ENCODE results near the gene TMEM88.
"Not testable (repeated sequence)": the region's sequence is repeated elsewhere in the genome, so short reads cannot be mapped to it uniquely, and the experiment has no call there.

Gene TMEM88

DNA sequence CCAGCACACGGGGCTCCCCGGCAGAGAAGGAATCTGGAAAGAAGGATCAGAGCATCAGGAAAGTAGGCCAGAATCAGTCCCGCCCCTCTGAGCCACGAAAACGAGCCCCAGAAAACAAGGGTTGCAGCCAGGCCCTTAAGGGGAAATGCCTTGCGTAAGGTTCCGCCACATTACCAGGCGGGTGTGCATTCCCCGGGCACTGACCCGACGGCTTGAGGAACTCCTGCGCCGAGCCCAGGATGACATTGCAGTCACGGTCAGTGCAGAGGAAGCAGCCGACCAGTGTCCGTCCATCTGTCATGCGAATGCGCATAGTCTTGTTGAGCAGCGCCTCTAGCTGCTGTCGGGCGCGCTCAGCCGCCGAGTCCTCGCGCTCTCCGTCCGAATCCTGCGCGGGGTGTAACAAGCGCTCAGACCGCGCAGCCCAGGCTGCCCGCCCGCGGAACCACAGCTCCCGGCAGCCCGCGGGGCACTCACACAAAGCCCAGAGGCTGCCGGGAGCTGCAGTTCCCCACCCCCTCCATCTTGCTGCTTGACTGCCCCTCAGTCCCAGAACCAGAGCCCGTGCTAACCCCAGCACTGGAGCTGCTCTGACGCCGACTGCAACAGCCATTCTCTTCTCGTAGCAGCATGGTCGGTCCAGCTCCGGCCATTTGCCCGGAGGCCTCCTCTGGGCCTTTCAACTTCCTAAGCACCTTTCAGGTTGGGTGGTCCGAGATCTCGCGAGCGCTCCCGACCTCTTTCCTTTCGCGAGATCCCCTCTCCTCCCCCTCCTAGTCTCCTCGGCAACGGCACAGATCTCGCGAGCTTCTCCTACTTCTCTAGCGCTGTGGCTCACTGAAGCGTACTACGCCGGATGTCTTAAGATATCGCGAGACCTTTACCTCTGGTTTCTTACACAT lies 2.2 kb downstream of the TMEM88 start, which contains the start of gene NAA38:
Gene NAA38, minus strand, starts transcription at position 749 of the 902 bp plus-strand sequence. Its CDS starts 96 bp downstream, at position 653.
- DNase-seq: peak; percentile 100

- DNase-seq: peak; percentile 98
Observed at GRCh38 chr17:7857713-7858521, 3.1 kb downstream of the TMEM88 start, which contains the start of gene CYB5D1. Gene CYB5D1 (plus strand): TSS chr17:7858003. CDS start chr17:7858135, 132 bp downstream.

DNA sequence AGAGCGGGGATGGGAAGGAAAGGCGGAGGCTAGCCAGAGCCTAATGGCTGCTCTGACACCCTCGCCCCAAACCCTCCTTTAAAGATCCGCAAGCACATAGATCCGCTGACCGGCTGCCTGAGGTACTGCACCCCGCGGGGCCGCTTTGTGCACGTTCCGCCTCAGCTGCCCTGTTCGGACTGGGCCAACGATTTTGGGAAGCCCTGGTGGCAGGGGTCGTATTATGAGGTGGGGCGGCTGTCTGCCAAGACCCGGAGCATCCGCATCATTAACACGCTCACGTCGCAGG lies 3.6 kb downstream of the TMEM88 start:
- no peak for DNase-seq

- DNase-seq: no peak
Observed at GRCh38 chr17:7859028-7859427, 4.2 kb downstream of the TMEM88 start.

- DNase-seq: no peak
Observed at GRCh38 chr17:7862692-7863437, 8.0 kb downstream of the TMEM88 start.

DNA sequence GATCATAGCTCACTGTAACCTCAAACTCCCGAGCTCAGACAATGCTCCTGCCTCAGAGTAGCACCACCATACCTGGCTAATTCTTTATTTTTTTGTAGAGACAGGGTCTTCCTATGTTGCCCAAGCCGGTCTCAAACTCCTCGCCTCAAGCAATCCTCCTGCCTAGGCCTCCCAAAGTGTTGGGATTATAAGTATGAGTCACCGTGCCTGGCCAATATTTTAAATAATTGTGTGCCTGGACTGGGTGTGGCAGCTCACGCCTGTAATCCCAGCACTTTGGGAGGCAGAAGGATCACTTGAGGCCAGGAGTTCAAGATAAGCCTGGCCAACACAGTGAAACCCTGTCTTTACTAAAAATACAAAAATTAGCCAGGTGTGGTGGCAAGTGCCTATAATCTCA lies 9.5 kb downstream of the TMEM88 start:
- not testable (repeated sequence) for DNase-seq

DNA sequence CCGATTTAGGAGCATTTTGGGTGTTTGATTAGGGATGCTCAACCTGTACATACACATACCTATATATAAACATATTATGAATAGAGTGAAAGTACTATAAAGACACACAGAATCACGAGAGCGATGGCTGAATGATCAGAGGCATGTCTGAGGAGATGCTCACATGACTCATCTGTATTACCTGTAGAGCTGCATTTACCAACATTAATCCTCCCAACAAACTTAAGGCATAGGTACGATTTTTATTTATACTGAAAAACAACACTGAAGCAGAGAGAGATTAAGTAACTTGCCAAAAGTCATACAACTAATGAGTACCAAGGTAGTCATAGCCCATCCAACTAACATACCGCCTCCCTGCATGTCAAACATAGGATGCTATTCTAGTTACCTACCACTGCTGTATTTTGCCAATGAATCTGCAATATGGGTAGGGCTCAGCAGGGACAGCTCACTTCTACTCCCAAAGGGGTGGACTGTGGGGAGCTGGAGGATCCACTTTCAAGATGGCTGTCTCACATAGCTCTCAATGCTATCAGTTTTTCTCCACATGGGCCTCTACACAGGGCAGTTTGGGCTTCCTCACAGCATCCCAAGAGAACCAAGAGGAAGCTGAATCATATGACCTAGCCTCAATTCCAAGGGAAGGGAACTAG lies 10.3 kb downstream of the TMEM88 start:
- DNase-seq: no peak

DNA sequence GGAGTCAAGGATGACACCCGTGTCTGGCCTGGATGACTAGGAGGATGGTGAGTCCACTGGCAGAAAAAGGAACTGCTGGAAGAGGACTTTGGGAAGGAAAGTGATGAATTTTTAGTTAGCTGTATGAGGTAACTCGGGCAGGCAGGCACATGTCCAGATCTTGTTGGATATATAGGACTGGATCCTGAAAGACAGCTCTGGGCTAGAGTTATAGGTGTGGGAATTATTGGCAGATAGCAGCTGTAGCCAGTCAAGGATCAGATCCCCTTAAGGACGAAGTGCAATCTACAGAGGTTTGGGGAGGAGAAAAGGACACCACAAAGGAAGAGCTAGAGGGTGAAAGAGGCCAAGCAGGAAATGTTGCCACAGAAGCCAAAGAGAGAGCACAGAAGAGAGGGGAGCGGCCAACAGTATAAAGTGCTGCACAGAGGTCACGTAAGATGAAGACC lies 13.0 kb downstream of the TMEM88 start:
- no peak for DNase-seq

- DNase-seq: no peak
Observed at GRCh38 chr17:7873051-7873450, 18.2 kb downstream of the TMEM88 start.

DNA sequence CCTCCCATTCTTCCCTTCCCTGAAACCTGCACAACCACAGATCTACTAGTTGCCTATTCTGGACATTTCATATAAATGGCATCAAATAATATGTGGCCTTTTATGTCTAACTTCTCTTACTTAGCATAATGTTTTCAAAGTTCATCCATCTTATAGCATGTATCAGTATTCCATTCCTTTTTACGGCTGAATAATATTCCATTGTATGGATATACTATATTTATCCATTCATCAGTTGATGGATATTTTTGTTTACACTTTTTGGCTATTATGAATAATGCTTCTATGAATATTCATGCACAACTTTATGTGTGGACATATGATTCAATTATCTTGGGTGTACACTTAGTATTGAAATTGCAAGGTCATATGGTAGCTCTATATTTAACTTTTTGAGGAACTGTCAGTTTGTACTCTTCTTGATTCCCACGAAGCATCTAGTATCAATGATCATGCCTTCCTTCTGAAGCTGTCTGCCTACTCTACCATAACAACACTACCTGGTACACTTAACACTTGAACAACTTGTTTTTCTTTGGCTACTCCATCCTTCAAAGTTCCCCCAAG lies 21.0 kb downstream of the TMEM88 start:
- no peak for DNase-seq

DNA sequence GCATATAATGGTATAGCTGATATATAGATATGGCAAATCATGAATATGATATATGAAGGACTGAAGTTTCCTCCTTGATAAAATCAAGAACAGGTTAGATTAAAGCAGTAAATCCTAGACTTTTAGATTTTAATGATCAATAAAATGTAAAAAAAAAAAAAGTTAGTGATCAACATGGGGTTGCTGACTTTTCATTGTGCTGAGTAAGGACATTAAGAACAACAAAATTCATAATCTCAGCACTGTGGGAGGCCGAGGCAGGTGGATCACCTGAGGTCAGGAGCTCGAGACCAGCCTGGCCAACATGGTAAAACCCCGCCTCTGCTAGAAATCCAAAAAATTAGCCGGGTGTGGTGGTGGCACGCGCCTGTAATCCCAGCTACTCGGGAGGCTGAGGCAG lies 23.4 kb downstream of the TMEM88 start:
- DNase-seq: no peak

- no peak for DNase-seq
Observed at GRCh38 chr17:7880076-7880868, 25.4 kb downstream of the TMEM88 start.

DNA sequence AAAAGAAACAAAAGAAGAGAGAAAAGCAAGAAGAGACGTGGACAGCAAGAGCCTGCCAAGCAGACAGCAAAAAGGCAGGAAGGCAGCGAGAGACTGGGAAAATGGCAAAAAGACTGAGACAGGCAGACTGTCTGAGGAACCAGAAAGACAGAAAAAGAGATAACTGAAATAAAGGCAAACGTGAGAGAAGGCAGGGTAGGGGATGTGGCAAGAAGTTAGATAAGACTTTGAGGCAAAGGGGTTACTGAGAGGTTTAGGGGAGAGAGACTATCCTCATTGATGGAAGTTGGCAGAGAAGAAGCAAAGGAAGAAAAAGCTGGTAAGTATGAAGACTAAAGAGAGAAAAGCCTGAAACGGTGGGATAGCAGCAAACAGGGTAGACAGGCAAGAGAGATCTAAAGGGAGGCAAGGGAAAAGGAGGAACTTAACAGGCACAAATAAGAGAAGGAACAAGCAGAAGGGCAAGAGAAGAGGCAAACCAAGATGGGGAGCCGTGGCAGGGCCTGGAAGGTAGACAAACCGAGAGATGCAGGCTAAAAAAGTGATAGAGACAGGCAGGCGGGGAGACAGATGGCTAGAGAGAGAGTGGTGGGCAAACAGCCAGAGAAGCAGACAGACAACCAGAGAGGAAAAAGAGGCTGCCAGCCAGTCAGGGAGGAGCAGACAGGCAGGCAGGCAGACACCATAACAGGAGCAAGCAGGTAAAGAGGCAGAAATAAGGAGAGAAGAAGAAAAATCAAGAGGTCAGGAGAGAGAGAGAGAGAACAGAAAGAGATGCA lies 26.6 kb downstream of the TMEM88 start:
- DNase-seq: no peak

DNA sequence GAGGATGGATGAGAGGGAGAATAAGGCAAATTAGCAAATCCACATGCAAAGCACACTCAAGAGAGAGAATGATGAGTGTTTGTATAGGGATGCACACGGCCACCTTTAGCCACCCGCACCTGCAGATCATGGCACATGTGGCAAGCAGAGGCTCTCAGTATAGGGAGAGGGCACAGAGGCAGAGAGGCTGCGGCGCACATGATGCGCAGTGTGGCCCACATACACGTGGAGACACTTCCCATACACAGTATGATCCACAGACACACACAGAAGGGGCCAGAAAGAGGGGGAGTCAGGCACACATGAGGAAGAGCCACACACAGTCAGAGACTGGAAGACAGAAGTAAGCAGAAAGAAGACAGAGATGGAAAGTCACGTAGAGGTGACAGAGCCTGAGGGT lies 27.2 kb downstream of the TMEM88 start:
- no peak for DNase-seq

- DNase-seq: no peak
Observed at GRCh38 chr17:7882629-7883028, 27.8 kb downstream of the TMEM88 start.

DNA sequence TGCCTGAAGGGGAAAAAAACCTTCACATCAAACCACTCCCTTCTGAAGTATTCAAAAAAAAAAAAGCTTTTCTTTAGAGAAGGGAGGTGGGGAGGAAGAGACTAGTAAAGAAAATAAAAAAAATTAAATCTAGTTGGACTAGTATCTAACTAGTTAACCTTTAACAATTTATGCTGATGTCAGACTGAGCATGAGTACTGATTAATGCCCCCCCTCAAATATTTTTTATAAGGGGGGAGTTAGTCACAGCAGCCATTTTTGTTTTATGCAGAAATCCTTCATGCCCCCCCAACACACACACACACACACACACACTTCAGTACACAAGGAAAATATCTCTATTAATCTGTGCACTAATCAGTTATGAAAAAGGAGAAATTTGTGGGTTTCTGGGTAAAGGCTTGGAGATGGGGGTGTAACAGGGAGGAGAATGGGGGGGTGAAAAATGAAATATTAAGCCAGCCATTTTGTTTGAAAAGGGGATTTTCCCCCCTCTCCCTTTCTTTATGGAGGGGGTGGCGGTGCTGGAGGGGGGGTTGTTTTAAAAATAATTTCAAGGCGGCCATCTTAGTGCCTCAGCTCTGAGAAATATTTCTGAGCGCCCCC lies 29.0 kb downstream of the TMEM88 start:
- DNase-seq: peak; percentile 42

DNA sequence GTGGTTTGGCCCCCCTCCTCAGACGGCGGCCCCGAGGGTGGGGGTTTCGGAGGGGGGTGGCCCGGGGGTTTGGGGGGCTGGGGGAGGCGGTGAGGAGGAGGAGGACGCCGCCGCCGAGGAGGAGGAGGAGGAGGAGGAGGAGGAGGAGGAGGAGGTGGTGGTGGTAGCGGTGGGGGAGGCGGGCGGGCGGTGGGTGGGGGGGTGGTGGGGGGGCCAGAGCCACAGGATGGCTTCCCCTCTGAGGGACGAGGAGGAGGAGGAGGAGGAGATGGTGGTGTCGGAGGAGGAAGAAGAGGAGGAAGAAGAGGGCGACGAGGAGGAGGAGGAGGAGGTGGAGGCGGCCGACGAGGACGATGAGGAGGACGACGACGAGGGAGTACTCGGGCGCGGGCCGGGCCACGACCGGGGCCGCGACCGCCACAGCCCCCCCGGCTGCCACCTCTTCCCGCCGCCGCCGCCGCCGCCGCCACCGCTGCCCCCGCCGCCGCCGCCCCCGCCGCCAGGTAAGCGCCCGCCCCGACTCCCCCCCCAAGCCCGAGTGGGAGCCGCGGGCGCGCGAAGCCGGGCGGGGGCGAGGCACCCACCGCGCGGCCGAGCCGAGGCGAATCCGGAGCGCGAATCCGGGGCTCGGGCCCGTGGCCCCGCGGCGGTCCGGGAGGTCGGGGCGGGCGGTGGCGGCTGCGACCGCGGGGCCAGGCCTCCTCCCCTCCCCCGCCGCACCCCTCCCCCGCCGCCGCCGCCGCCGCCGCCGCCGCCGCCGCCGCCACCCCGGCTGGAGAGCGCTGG lies 29.9 kb downstream of the TMEM88 start:
- DNase-seq: peak; percentile 9

GRCh38 chr17:7885367-7886226 lies 30.7 kb downstream of the TMEM88 start:
- peak; percentile 88 for DNase-seq
